OCI-LY1 (cell line): ENCODE data around the gene C1orf94.

Experiments used
- EZH2 ChIP-seq: fragments of 200-600 bp; sonication (generic), shearing (Covaris generic); IDR thresholded peaks from 2 replicates; pipeline ENCODE4 v1.8.0; 2017; ENCODE audit warnings: borderline replicate concordance, mixed run types, mild to moderate bottlenecking, antibody characterized with exemption, low read length, moderate library complexity, mixed read lengths
- TF ChIP-seq, protein P1 (sequence below): fragments of 200-600 bp; sonication (generic), shearing (Covaris generic); IDR thresholded peaks from 2 replicates; pipeline ENCODE4 v1.5.1; 2017; ENCODE audit warnings: mild to moderate bottlenecking, antibody characterized with exemption, low read length, moderate library complexity, mixed read lengths

DNA sequence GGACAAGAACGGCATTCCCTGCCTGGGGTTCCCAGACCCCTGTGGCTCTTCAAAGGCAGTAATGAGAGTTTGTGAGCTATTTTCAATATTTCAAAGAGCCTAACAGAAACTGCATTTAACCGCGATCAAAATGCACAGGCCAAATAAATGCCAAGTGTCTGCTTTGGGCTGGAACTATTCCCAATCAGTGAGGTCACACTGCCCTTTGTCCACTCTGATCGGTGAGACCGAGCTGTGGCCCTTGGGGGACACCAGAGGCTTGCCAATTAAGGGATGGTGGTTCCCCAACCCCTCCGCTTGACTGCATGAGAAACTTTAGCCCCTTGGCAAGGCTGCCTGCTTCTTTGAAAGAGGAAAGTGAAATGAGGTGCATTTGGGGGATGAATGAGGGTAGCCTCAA lies 31.9 kb upstream of the C1orf94 start:
- TF ChIP-seq, protein P1, sequence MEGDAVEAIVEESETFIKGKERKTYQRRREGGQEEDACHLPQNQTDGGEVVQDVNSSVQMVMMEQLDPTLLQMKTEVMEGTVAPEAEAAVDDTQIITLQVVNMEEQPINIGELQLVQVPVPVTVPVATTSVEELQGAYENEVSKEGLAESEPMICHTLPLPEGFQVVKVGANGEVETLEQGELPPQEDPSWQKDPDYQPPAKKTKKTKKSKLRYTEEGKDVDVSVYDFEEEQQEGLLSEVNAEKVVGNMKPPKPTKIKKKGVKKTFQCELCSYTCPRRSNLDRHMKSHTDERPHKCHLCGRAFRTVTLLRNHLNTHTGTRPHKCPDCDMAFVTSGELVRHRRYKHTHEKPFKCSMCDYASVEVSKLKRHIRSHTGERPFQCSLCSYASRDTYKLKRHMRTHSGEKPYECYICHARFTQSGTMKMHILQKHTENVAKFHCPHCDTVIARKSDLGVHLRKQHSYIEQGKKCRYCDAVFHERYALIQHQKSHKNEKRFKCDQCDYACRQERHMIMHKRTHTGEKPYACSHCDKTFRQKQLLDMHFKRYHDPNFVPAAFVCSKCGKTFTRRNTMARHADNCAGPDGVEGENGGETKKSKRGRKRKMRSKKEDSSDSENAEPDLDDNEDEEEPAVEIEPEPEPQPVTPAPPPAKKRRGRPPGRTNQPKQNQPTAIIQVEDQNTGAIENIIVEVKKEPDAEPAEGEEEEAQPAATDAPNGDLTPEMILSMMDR, result no peak
- TF ChIP-seq EZH2, result no peak
